IPS DF 6.9 (cell line): ENCODE results near the gene ZC3HAV1L.

ENCODE experiments used
- DNase-seq: peaks from one replicate; pipeline ENCODE4 v3.0.0-alpha.2; 2013; ENCODE audit warnings: low read depth, low spot score
- H3K27ac ChIP-seq: one replicate; pipeline ENCODE4 v1.5.1; 2013; ENCODE audit warnings: low read length, control low read depth
- H3K27me3 ChIP-seq: 2 replicates; pipeline ENCODE4 v1.6.1; 2013; ENCODE audit warnings: mild to moderate bottlenecking, low read length; ENCODE audit not compliant: control insufficient read depth, insufficient read depth
- H3K36me3 ChIP-seq: 2 replicates; pipeline ENCODE4 v1.6.1; 2013; ENCODE audit warnings: low read length; ENCODE audit not compliant: control insufficient read depth, insufficient read depth
- H3K4me1 ChIP-seq: 2 replicates; pipeline ENCODE4 v1.6.1; 2013; ENCODE audit warnings: low read length; ENCODE audit not compliant: control insufficient read depth, insufficient read depth
- H3K4me3 ChIP-seq: 2 replicates; pipeline ENCODE4 v1.5.1; 2013; ENCODE audit warnings: mild to moderate bottlenecking, low read length
- H3K9me3 ChIP-seq: 2 replicates; pipeline ENCODE4 v1.6.1; 2013; ENCODE audit warnings: low read length, inconsistent platforms; ENCODE audit not compliant: control insufficient read depth, insufficient read depth
- WGBS: extraction: QIAGEN DNeasy Blood & Tissue Kit; methylation state at CpG from one replicate; pipeline ENCODE4 v1.1.7; 2013; ENCODE audit warnings: mixed read lengths, missing lambda C conversion rate; ENCODE audit not compliant: insufficient read length, insufficient coverage; 5-methylcytosine and 5-hydroxymethylcytosine counted together

ZC3HAV1L gene

GRCh38 chr7:139075031-139075652, 39.3 kb upstream of the ZC3HAV1L start:
- Histone ChIP-seq H3K4me3 (no peak overlapping the region), H3K27me3 (no peaks in the 10 kb centered on the region), H3K4me1 (no peaks in the 10 kb centered on the region), H3K36me3 (peaks cover 15% of the 10 kb centered on the region; the same call in 1 of the 2 replicates), H3K27ac (no peak overlapping the region), H3K9me3 (no peaks in the 10 kb centered on the region)
- DNase-seq: peak; percentile 61
- no CpG with 5 or more reads among the region's 9 CpGs for WGBS

- WGBS: no CpG with 5 or more reads among the region's 8 CpGs
These were observed 37.0 kb upstream of the ZC3HAV1L start for GRCh38 chr7:139072796-139073195.

DNA sequence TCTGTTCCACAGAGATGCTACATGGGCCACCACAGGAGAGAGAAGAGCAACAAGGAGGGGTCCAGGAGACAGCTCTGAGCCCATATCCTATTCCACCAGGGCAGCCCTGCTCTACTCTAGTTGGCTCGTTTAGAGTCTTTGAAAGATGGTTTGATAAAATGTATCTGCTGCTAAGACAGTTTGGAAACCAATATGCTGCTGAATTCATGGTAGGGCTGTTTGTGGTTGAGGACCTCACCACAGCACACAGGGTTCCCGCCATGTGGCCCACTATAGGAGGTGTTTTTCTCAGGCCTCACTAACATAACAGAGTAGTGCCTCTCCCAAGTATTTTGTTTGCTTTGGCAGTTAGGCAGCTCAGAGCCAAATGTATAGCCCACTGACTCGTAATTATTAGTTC, 35.8 kb upstream of the ZC3HAV1L start:
- Histone ChIP-seq H3K4me1 (no peaks in the 10 kb centered on the region), H3K36me3 (peaks cover 15% of the 10 kb centered on the region; the same call in 1 of the 2 replicates), H3K27me3 (no peaks in the 10 kb centered on the region), H3K9me3 (peaks cover 1% of the 10 kb centered on the region; the same call in 1 of the 2 replicates), H3K27ac (no peak overlapping the region), H3K4me3 (no peak overlapping the region)
- DNase-seq: no peak
- WGBS: no CpG with 5 or more reads among the region's 3 CpGs

More at GRCh38 chr7:139072796-139073195, 37.0 kb upstream of the ZC3HAV1L start:
- Histone ChIP-seq H3K9me3 (peaks cover 1% of the 10 kb centered on the region; the same call in 1 of the 2 replicates), H3K36me3 (peaks cover 15% of the 10 kb centered on the region; the same call in 1 of the 2 replicates), H3K27ac (no peak overlapping the region), H3K4me1 (no peaks in the 10 kb centered on the region), H3K27me3 (no peaks in the 10 kb centered on the region), H3K4me3 (no peak overlapping the region)
- DNase-seq: no peak

GRCh38 chr7:139068544-139069399, 32.9 kb upstream of the ZC3HAV1L start:
- no CpG with 5 or more reads among the region's 9 CpGs for WGBS
- no peak overlapping the region for H3K4me3 ChIP-seq
- no peak for DNase-seq
- peaks cover 21% of the 10 kb centered on the region for H3K36me3 ChIP-seq
- H3K27ac ChIP-seq: no peak overlapping the region
- H3K4me1 ChIP-seq: no peaks in the 10 kb centered on the region
- H3K9me3 ChIP-seq: peaks cover 1% of the 10 kb centered on the region; the same call in 1 of the 2 replicates
- H3K27me3 ChIP-seq: no peaks in the 10 kb centered on the region

GRCh38 chr7:139066315-139066714, 30.5 kb upstream of the ZC3HAV1L start:
- H3K4me3 ChIP-seq: no peak overlapping the region
- no peaks in the 10 kb centered on the region for H3K4me1 ChIP-seq
- peaks cover 15% of the 10 kb centered on the region for H3K36me3 ChIP-seq
- no peak overlapping the region for H3K27ac ChIP-seq
- no CpG with 5 or more reads among the region's 9 CpGs for WGBS
- no peak for DNase-seq
- H3K9me3 ChIP-seq: peaks cover 1% of the 10 kb centered on the region; the same call in 1 of the 2 replicates
- no peaks in the 10 kb centered on the region for H3K27me3 ChIP-seq

DNA sequence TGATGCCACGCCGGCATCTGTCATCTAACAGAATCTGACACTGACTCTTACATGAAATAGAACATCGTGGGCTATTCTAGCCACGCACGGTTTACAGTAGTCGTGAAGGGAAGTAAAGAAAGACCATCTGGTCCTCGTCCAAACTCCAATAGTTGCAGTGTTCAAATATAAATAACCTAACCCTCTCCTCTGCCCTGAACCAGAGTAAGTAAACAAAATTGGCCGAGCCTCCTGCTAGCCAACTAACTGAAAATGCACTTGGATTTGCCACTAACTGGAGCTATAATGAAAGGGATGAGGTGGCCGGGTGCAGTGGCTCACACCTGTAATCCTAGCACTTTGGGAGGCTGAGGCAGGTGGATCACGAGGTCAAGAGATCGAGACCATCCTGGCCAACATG, 29.5 kb upstream of the ZC3HAV1L start:
- Histone ChIP-seq H3K4me3 (no peak overlapping the region), H3K4me1 (no peaks in the 10 kb centered on the region), H3K27ac (no peak overlapping the region), H3K9me3 (peaks cover 1% of the 10 kb centered on the region; the same call in 1 of the 2 replicates), H3K36me3 (peaks cover 15% of the 10 kb centered on the region), H3K27me3 (no peaks in the 10 kb centered on the region)
- no peak for DNase-seq
- no CpG with 5 or more reads among the region's 11 CpGs for WGBS

GRCh38 chr7:139061416-139061815, 25.6 kb upstream of the ZC3HAV1L start:
- H3K4me1 ChIP-seq: no peaks in the 10 kb centered on the region
- H3K27ac ChIP-seq: no peak overlapping the region
- no peaks in the 10 kb centered on the region for H3K27me3 ChIP-seq
- H3K36me3 ChIP-seq: peaks cover 15% of the 10 kb centered on the region
- no peaks in the 10 kb centered on the region for H3K9me3 ChIP-seq
- no peak for DNase-seq
- H3K4me3 ChIP-seq: no peak overlapping the region
- WGBS: no CpG with 5 or more reads among the region's 5 CpGs

GRCh38 chr7:139060695-139061237, 24.9 kb upstream of the ZC3HAV1L start:
- Histone ChIP-seq H3K27me3 (no peaks in the 10 kb centered on the region), H3K27ac (no peak overlapping the region), H3K4me1 (no peaks in the 10 kb centered on the region), H3K9me3 (no peaks in the 10 kb centered on the region), H3K4me3 (no peak overlapping the region), H3K36me3 (peaks cover 15% of the 10 kb centered on the region)
- no CpG with 5 or more reads among the region's 5 CpGs for WGBS
- no peak for DNase-seq

DNA sequence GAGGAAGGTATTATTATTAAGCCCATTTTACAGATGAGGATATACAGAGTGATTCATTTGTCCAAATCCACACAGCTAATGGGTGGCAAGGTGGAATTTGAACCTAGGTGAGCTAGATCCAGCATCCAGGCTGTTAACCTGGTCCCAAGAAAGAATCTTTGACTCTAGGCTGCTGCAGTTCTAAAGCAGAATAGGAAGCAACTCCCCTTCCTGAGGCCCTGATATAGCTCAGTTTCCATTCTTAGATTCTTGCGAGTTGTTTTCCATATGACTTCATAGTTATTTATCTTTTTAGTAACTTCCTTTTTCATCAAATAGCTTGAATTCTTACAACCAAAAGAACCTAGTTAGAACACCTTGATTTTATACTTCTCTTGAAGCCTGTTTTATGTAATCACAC, 24.1 kb upstream of the ZC3HAV1L start:
- WGBS: no CpG with 5 or more reads among the region's 1 CpG
- Histone ChIP-seq H3K9me3 (no peaks in the 10 kb centered on the region), H3K27ac (no peak overlapping the region), H3K27me3 (no peaks in the 10 kb centered on the region), H3K4me3 (no peak overlapping the region), H3K36me3 (peaks cover 15% of the 10 kb centered on the region), H3K4me1 (no peaks in the 10 kb centered on the region)
- no peak for DNase-seq

DNA sequence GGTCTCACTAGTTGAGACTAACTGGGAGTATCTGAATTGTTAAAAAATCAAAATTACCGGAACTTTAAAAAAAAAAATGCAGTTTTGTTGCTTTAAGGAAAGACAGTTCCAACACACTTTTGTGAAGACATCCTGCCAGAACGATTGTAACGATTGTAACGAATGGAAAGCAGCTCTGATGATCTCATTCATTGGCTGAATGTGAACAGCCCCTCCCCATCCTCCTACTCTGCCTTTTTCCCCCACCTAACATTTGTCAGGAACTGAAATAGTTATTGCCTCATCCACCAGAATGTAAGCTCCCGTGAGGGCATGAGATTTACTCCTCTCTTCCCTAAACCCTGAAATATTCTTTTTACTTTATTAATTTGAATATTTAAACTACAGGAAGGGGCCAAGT, 23.1 kb upstream of the ZC3HAV1L start:
- no peak overlapping the region for H3K27ac ChIP-seq
- DNase-seq: no peak
- no peak overlapping the region for H3K4me3 ChIP-seq
- WGBS: no CpG with 5 or more reads among the region's 5 CpGs
- no peaks in the 10 kb centered on the region for H3K9me3 ChIP-seq
- no peaks in the 10 kb centered on the region for H3K4me1 ChIP-seq
- H3K27me3 ChIP-seq: no peaks in the 10 kb centered on the region
- H3K36me3 ChIP-seq: peaks cover 7% of the 10 kb centered on the region; the same call in 1 of the 2 replicates
